ENCODE results near the gene DIO3.

The DIO3 gene

DNA sequence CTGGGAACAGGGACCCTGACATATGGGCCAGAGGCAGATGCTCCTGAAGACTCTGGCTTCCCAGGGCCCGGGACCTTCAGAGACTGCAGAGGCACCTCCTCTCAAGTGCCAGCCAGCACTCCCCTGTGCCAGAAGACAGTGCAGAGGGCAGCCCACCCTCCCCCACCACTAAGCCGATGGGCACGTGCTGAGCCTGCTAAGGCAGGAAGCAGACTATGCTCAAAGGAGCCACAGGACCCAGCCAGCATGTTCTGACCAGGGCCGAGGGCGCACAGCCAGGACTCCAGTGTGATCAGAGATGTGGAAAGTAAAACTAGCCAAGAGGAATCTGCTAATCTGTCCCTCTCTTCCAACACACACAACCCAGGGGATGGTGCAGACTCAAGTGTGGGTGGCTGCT is 29.8 kb downstream of the DIO3 start:
- no peaks in the 10 kb centered on the region for H3K9me3 ChIP-seq (ENCODE audit: insufficient read depth, low read length, severe bottlenecking)
- H3K27me3 ChIP-seq (ENCODE audit: insufficient read depth, low read length, poor library complexity), result no peaks in the 10 kb centered on the region
- no peaks in the 10 kb centered on the region for H3K36me3 ChIP-seq (ENCODE audit: insufficient read depth, low read length)
- no peak overlapping the region for H3K4me3 ChIP-seq (ENCODE audit: low read depth in 1 of 2, low read length in 2 of 2)
- no peak overlapping the region for H3K4me2 ChIP-seq (ENCODE audit: insufficient read depth, low read length)
- H4K20me1 ChIP-seq (ENCODE audit: insufficient read depth, low read length), result no peaks in the 10 kb centered on the region
- no peak for TF ChIP-seq EZH2 (IDR thresholded peaks at IDR 0.05; ENCODE audit: borderline replicate concordance, low read depth, low read length, severe bottlenecking)
- TF ChIP-seq, protein P1, sequence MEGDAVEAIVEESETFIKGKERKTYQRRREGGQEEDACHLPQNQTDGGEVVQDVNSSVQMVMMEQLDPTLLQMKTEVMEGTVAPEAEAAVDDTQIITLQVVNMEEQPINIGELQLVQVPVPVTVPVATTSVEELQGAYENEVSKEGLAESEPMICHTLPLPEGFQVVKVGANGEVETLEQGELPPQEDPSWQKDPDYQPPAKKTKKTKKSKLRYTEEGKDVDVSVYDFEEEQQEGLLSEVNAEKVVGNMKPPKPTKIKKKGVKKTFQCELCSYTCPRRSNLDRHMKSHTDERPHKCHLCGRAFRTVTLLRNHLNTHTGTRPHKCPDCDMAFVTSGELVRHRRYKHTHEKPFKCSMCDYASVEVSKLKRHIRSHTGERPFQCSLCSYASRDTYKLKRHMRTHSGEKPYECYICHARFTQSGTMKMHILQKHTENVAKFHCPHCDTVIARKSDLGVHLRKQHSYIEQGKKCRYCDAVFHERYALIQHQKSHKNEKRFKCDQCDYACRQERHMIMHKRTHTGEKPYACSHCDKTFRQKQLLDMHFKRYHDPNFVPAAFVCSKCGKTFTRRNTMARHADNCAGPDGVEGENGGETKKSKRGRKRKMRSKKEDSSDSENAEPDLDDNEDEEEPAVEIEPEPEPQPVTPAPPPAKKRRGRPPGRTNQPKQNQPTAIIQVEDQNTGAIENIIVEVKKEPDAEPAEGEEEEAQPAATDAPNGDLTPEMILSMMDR (IDR thresholded peaks at IDR 0.05; ENCODE audit: borderline replicate concordance, extremely low read depth, low read length, poor library complexity, severe bottlenecking), result no peak
- ATAC-seq (ENCODE audit: insufficient read depth, low read depth) (no peak), DNase-seq (no peak)
- H3K27ac ChIP-seq (ENCODE audit: low read length), result no peak overlapping the region
- H3K79me2 ChIP-seq (ENCODE audit: insufficient read depth, low read length), result no peaks in the 10 kb centered on the region
- no peak overlapping the region for H2AFZ ChIP-seq (ENCODE audit: low read depth, low read length)
- no peak overlapping the region for H3K9ac ChIP-seq (ENCODE audit: low read depth, low read length)
- peaks cover 5% of the 10 kb centered on the region for H3K4me1 ChIP-seq (ENCODE audit: insufficient read depth, low read length)

DNA sequence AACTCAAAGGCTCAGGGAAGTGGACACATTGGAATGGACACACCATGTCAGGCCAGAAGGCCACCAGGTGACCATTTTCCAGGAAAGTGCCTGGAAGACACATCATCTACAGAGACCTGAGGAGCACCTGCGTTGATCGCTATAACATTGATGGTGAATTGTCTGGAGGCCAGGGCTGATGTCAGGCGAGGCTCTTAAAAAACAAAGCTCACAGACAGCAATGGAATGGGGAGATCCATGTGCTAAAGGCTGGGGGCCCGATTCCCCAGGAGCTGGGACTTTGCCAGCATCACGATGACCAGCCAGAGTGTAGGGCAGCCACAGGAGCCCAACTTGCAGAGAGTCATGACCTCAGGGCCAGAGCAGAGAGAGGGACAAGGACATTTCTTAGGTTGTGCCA is 30.3 kb downstream of the DIO3 start:
- DNase-seq, result no peak
- Histone ChIP-seq H3K4me3 (ENCODE audit: low read depth in 1 of 2, low read length in 2 of 2) (no peak overlapping the region), H3K9me3 (ENCODE audit: insufficient read depth, low read length, severe bottlenecking) (no peaks in the 10 kb centered on the region), H2AFZ (ENCODE audit: low read depth, low read length) (no peak overlapping the region), H3K79me2 (ENCODE audit: insufficient read depth, low read length) (no peaks in the 10 kb centered on the region), H3K4me1 (ENCODE audit: insufficient read depth, low read length) (peaks cover 9% of the 10 kb centered on the region), H3K4me2 (ENCODE audit: insufficient read depth, low read length) (no peak overlapping the region), H3K27ac (ENCODE audit: low read length) (no peak overlapping the region), H3K9ac (ENCODE audit: low read depth, low read length) (no peak overlapping the region), H3K27me3 (ENCODE audit: insufficient read depth, low read length, poor library complexity) (no peaks in the 10 kb centered on the region), H3K36me3 (ENCODE audit: insufficient read depth, low read length) (no peaks in the 10 kb centered on the region), H4K20me1 (ENCODE audit: insufficient read depth, low read length) (no peaks in the 10 kb centered on the region)
- TF ChIP-seq, protein P1 (IDR thresholded peaks at IDR 0.05; ENCODE audit: borderline replicate concordance, extremely low read depth, low read length, poor library complexity, severe bottlenecking), result no peak
- no peak for TF ChIP-seq EZH2 (IDR thresholded peaks at IDR 0.05; ENCODE audit: borderline replicate concordance, low read depth, low read length, severe bottlenecking)
- no peak for ATAC-seq (ENCODE audit: insufficient read depth, low read depth)

DNA sequence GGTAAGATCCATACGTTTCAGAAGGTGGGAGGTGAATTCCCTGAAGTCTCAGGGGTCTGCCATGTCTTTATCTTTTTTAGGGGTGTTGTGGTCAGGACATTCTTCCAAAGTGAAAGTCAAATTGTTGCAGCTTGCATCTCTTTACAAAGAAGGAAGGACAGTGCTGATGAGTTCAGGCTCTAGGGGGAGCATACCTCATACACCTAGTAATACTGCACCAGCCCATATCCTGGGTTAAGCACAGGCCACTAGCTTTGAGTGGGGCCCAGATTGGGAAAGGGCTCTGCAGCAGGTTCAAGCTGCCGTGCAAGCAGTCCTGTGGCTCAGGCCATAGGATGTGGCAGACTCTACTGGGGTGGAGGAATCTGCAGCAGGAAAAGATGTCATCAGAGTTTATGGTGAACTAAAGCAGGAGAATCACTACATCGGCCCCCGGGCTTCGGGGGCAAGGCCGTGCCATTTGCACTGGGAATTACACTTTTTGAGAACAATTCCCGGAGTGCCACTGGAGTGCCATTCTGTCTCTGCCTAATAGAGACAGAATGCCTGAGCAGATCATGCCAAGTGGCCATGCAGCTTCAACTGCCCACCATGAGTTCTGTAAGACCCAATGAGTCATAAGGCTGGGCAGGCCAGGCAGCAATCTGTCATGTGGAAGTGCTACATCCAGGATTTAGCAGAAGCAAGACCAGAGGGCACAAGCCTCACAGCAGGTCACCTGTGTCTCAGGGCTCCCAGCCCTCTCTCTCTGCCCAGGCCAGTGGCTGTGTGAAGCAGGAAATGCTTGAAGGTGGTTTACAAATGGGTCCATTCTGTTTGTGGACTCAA is 32.3 kb downstream of the DIO3 start:
- Histone ChIP-seq H3K9me3 (ENCODE audit: insufficient read depth, low read length, severe bottlenecking) (peaks cover 8% of the 10 kb centered on the region), H3K79me2 (ENCODE audit: insufficient read depth, low read length) (no peaks in the 10 kb centered on the region), H2AFZ (ENCODE audit: low read depth, low read length) (no peak overlapping the region), H3K36me3 (ENCODE audit: insufficient read depth, low read length) (no peaks in the 10 kb centered on the region), H3K4me1 (ENCODE audit: insufficient read depth, low read length) (peaks cover 30% of the 10 kb centered on the region), H3K4me3 (ENCODE audit: low read depth in 1 of 2, low read length in 2 of 2) (no peak overlapping the region), H4K20me1 (ENCODE audit: insufficient read depth, low read length) (no peaks in the 10 kb centered on the region), H3K27ac (ENCODE audit: low read length) (no peak overlapping the region), H3K4me2 (ENCODE audit: insufficient read depth, low read length) (no peak overlapping the region), H3K9ac (ENCODE audit: low read depth, low read length) (no peak overlapping the region), H3K27me3 (ENCODE audit: insufficient read depth, low read length, poor library complexity) (no peaks in the 10 kb centered on the region)
- peak; percentile 28; the same call in 1 of the 3 replicates for ATAC-seq (ENCODE audit: insufficient read depth, low read depth)
- no peak for TF ChIP-seq EZH2 (IDR thresholded peaks at IDR 0.05; ENCODE audit: borderline replicate concordance, low read depth, low read length, severe bottlenecking)
- TF ChIP-seq, protein P1 (IDR thresholded peaks at IDR 0.05; ENCODE audit: borderline replicate concordance, extremely low read depth, low read length, poor library complexity, severe bottlenecking), result peak; percentile 25
- DNase-seq, result peak; percentile 33

Data from DND-41 (cell line).